Vagina (tissue), 2 donors: Measurements from ENCODE around the gene HOXB7. TPM values are rescaled to one million over a fixed set of nuclear protein-coding genes. Genes with fewer than 3 reads are reported as not detected.

Experiments
- DNase-seq, 2 donors: peaks; one replicate each; pipeline ENCODE4 v3.0.0-alpha.2; 2017; ENCODE audit errors: extremely low spot score in 2 of 2
- H3K27ac ChIP-seq: fragments of 200-600 bp; sonication (generic); one replicate; pipeline ENCODE4 v1.5.1; 2019
- H3K27me3 ChIP-seq: fragments of 200-600 bp; sonication (generic); one replicate; pipeline ENCODE4 v1.5.1; 2019
- H3K36me3 ChIP-seq, 2 donors: fragments of 200-600 bp; sonication (generic); one replicate each; pipeline ENCODE4 v1.5.1; 2017 to 2019
- H3K4me1 ChIP-seq: fragments of 200-600 bp; sonication (generic); one replicate; pipeline ENCODE4 v1.5.1; 2019
- H3K4me3 ChIP-seq, 2 donors: fragments of 200-600 bp; sonication (generic); 1 replicate in 1 of 2; 2 replicates in 1 of 2; pipeline ENCODE4 v1.5.1; 2016 to 2019
- H3K9me3 ChIP-seq: fragments of 200-600 bp; sonication (generic); one replicate; pipeline ENCODE4 v1.5.1; 2019
- CTCF ChIP-seq, 3 experiments: fragments of 450-650 bp in 2 of 3; fragments of 200-600 bp in 1 of 3; sonication (generic) in 1 of 3; IDR thresholded peaks; one replicate each; pipeline ENCODE4 v1.5.1; 2017 to 2019; ENCODE audit warnings: antibody characterized with exemption in 3 of 3, mild to moderate bottlenecking in 2 of 3, moderate library complexity in 2 of 3
- POLR2A ChIP-seq, 2 donors: fragments of 450-650 bp; IDR thresholded peaks; one replicate each; pipeline ENCODE4 v1.6.1; 2017; ENCODE audit warnings: antibody characterized with exemption in 2 of 2, mild to moderate bottlenecking in 2 of 2, moderate library complexity in 2 of 2
- POLR2AphosphoS5 ChIP-seq, 2 donors: sonication (generic); formaldehyde crosslinking; IDR thresholded peaks; one replicate each; pipeline ENCODE4 v1.9.0; 2017; ENCODE audit warnings: antibody characterized with exemption in 2 of 2, mild to moderate bottlenecking in 2 of 2, low read depth in 1 of 2; ENCODE audit not compliant: insufficient read depth in 1 of 2
- intact Hi-C: fragments of 100-400 bp; cut with DNase I; formaldehyde crosslinking; loops from one replicate; pipeline ENCODE4 v1.15.1; 2023
- total RNA-seq: library from RNA; depleted of rRNA; stranded (reverse); fragments of >200 nt; gene quantifications from one replicate; pipeline ENCODE4 v1.2.3, GENCODE V29; 2016

The HOXB7 gene
- total RNA-seq, 1 donor from 2014 or later: 3.2 TPM

- intact Hi-C loops: no loop called here
- no peaks in the 10 kb centered on the region for H3K36me3 ChIP-seq
- no peak overlapping the region for H3K4me3 ChIP-seq
- H3K27me3 ChIP-seq: peaks cover 11% of the 10 kb centered on the region
- H3K27ac ChIP-seq: peak overlapping the region; percentile 9
- TF ChIP-seq POLR2AphosphoS5 (IDR thresholded peaks at IDR 0.05; ENCODE audit: insufficient read depth in 1 of 2, low read depth in 1 of 2) (no peak), CTCF (IDR thresholded peaks at IDR 0.05) (no peak), POLR2A (IDR thresholded peaks at IDR 0.05) (no peak)
- no peaks in the 10 kb centered on the region for H3K9me3 ChIP-seq
- H3K4me1 ChIP-seq: no peaks in the 10 kb centered on the region
- no peak for DNase-seq
Observed at GRCh38 chr17:48567209-48567608, 43.6 kb downstream of the HOXB7 start.

GRCh38 chr17:48566717-48567116 is 44.1 kb downstream of the HOXB7 start:
- H3K4me1 ChIP-seq: no peaks in the 10 kb centered on the region
- TF ChIP-seq POLR2AphosphoS5 (IDR thresholded peaks at IDR 0.05; ENCODE audit: insufficient read depth in 1 of 2, low read depth in 1 of 2) (no peak), POLR2A (IDR thresholded peaks at IDR 0.05) (no peak), CTCF (IDR thresholded peaks at IDR 0.05) (no peak)
- peak overlapping the region; percentile 9 for H3K27ac ChIP-seq
- no peak overlapping the region for H3K4me3 ChIP-seq
- H3K36me3 ChIP-seq: no peaks in the 10 kb centered on the region
- no peaks in the 10 kb centered on the region for H3K9me3 ChIP-seq
- no peak for DNase-seq
- peaks cover 13% of the 10 kb centered on the region for H3K27me3 ChIP-seq
- intact Hi-C loops: no loop called here

- Histone ChIP-seq H3K36me3 (no peaks in the 10 kb centered on the region), H3K9me3 (no peaks in the 10 kb centered on the region), H3K4me1 (no peaks in the 10 kb centered on the region), H3K27ac (no peak overlapping the region), H3K4me3 (no peak overlapping the region), H3K27me3 (peaks cover 13% of the 10 kb centered on the region)
- intact Hi-C loops: no loop called here
- TF ChIP-seq CTCF (IDR thresholded peaks at IDR 0.05): no peak
- no peak for TF ChIP-seq POLR2AphosphoS5 (IDR thresholded peaks at IDR 0.05; ENCODE audit: insufficient read depth in 1 of 2, low read depth in 1 of 2)
- TF ChIP-seq POLR2A (IDR thresholded peaks at IDR 0.05): no peak
- no peak for DNase-seq
Observed at GRCh38 chr17:48565925-48566710, 44.7 kb downstream of the HOXB7 start.

- peaks cover 13% of the 10 kb centered on the region for H3K27me3 ChIP-seq
- intact Hi-C loops: no loop called here
- no peak overlapping the region for H3K4me3 ChIP-seq
- no peak for DNase-seq
- H3K27ac ChIP-seq: no peak overlapping the region
- peaks cover under 1% of the 10 kb centered on the region for H3K4me1 ChIP-seq
- H3K9me3 ChIP-seq: no peaks in the 10 kb centered on the region
- no peak for TF ChIP-seq POLR2A (IDR thresholded peaks at IDR 0.05)
- TF ChIP-seq CTCF (IDR thresholded peaks at IDR 0.05): no peak
- TF ChIP-seq POLR2AphosphoS5 (IDR thresholded peaks at IDR 0.05; ENCODE audit: insufficient read depth in 1 of 2, low read depth in 1 of 2): no peak
- H3K36me3 ChIP-seq: no peaks in the 10 kb centered on the region
Observed at GRCh38 chr17:48565022-48565554, 45.7 kb downstream of the HOXB7 start.
